Measurements from ENCODE around the gene MFSD1.
"Not testable (repeated sequence)": the region's sequence is repeated elsewhere in the genome, so short reads cannot be mapped to it uniquely, and the experiment has no call there.

Gene MFSD1

GRCh38 chr3:158776531-158776930 is 25.3 kb upstream of the MFSD1 start:
- DNase-seq (ENCODE audit: low read depth), result no peak

DNA sequence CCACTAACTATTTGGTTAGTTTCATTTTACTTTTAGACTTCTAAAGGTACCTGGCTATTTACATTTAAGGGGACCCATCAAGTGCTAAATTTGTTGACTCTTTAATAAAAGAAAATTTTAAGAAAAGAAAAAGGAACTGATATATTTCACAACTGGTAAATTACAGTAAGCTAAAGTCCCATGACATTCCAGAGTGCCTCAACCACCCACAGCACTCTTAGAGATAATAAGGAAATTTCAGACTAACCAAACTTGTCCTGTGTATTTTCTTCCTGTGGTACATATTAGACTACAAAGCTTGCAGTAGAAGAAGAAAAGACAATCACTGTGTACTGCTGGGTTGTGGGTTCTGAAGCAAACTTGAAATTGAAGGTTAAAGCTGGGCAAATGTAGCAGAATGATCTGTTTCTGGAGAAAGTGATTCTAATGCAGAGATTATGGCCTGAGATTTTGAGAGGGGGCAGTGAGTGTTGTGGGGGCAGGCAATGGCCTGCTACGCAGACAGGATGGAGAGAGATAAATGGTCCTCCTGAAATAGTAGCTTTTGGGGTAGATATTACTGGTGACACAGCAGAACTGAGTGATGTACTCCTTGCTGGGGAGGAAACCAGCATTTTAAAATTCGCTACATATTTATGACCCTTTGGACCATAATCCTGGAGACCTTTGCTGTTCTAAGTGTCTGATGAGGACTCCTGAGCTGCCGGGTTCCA is 24.5 kb upstream of the MFSD1 start:
- DNase-seq (ENCODE audit: low read depth), result no peak

DNA sequence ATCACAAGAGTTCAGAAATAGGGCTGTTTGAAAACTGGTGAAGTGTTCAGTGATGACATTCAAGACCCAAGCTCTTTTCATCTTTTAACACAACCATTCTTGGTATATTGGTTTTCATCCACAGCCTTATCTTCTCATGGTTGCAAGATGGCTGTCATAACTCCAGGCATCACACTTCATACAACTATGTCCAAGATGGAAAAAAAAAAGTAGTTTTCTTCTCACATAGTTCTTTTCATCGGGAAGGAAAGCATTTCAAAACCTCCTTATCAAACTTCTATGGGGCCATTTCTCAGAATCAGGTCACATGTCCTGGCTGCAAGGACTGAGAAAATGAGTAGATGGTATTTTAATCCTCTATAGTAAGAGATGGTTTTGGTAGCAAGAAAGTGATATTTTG is 21.1 kb upstream of the MFSD1 start:
- DNase-seq (ENCODE audit: low read depth), result no peak

- DNase-seq (ENCODE audit: low read depth), result no peak
Measured at GRCh38 chr3:158781191-158781590, 20.7 kb upstream of the MFSD1 start.

DNA sequence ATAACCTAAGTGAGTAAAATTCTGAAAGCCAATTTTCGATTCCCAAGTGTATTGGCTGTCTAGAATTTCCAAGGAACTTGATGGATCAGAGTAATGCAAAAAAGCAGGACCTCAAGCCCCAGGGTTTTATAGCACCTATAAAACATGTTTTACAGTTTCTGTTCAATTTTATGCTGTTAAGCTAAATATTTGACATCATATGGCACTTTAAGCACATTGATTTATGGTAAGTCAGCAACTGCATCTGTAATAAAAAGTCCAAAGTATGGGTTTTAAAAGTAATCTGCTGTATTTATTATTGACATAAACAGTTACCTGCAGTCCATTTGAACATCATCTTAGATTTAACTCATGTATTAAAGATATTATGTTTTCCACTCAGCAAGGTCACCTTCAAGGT is 20.0 kb upstream of the MFSD1 start:
- no peak for DNase-seq (ENCODE audit: low read depth)

DNA sequence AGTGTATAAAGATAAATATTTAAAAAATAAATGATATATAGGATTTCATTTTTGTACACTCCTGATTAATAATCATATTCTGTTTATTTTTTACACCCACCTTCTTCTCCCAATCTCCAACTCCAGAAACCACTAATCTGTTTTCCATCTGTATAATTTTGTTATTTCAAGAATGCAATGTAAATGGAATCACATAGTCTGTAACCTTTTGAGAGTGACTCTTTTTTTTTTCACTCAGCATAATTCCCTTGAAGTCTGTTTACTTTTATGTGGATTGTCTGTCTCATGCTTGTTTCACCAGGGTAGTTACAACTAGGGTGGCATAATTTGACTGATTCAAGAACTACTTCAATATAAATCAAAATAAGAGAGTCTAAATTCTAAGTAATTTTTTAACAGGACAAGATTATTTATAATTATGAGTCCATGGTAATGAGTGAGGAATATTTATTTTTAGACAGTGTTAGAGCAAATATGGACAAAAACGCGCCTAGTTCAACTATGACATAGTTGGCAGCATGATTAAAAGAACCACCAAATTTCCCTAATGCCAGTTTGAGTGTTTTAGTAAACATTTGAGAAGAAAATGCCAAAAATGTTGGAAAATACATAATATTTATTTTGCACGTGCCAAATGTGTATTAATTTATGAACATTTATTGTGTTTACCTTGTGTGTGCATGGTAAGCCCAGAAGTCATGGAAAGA is 19.4 kb upstream of the MFSD1 start:
- no peak for DNase-seq (ENCODE audit: low read depth)

DNA sequence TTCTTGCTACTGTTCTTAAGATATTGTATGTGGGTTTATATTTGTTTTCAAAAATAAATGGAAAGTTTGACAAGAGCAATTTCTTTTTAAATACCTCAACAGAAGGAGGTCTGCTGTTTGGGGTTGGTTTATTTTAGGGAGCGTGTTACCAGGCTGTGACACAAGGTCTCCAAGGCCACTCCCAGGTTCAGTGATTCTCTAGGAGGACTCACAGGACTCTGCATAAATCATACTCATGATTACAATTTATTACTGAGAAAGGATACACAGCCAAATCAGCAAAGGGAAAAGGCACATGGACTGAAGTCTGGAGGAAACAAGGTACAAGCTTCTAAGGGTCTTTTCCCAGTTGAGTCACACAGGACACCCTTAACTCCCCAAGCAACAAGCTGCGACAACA is 18.8 kb upstream of the MFSD1 start:
- no peak for DNase-seq (ENCODE audit: low read depth)

GRCh38 chr3:158785972-158786371 is 15.9 kb upstream of the MFSD1 start:
- DNase-seq (ENCODE audit: low read depth), result no peak

DNA sequence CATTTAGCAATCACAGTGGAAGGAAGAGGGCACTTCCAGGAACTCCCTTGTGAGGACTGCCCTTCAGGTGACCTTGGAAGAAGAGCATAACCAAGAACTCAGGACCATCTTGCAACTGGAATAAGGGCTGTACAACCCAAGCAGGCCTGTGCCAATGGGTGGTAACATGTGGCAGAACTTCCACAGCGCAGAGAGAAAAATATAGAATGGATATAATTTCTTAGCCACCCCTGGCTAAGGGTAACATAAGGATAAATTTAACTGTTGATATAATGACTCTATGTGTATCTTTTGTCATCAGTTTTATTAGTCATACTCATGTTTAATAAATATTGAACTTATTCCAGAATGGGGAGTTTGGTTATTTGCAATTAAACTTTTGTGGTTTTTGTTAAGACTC is 13.4 kb upstream of the MFSD1 start:
- DNase-seq (ENCODE audit: low read depth), result no peak

DNA sequence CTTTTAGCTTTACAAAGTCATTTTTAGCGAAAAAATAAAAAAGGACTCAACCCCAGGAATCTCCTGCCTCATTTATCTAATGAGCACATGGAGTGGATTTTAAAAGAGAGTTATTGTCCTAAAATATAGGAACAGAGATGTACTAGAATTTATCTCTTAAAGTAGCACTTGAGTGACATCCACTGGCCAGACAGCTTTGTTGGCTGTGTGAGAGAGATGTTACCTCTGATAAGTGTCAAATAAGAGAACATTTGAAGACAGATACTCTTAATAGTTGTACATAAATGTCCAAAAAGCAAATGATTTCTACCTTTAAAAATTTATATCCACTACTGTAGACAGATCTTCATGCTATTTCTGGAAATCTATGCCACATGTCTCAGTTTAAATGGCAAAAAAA is 12.3 kb upstream of the MFSD1 start:
- DNase-seq (ENCODE audit: low read depth), result no peak

GRCh38 chr3:158790901-158791589 is 10.8 kb upstream of the MFSD1 start:
- no peak for DNase-seq (ENCODE audit: low read depth)

- DNase-seq (ENCODE audit: low read depth), result not testable (repeated sequence)
Measured at GRCh38 chr3:158791590-158791920, 10.3 kb upstream of the MFSD1 start.

DNA sequence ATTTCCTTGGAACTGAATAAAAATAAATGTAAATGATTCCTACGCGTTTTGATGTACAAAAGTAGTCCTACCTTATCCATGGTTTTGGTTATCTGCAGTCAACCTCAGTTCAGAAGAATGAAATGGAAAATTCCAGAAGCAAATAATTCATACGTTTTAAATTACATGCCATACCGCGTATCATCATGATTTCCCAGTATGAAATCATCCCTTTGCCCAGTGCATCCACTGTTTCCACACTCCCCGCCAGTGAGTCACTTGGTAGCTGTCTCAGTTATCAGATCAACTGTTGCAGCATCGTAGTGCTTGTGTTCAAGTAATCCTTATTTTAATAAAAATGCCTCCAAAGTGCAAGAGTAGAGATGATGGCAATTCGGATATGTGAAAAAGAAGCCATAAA is 9.1 kb upstream of the MFSD1 start:
- DNase-seq (ENCODE audit: low read depth), result no peak

DNA sequence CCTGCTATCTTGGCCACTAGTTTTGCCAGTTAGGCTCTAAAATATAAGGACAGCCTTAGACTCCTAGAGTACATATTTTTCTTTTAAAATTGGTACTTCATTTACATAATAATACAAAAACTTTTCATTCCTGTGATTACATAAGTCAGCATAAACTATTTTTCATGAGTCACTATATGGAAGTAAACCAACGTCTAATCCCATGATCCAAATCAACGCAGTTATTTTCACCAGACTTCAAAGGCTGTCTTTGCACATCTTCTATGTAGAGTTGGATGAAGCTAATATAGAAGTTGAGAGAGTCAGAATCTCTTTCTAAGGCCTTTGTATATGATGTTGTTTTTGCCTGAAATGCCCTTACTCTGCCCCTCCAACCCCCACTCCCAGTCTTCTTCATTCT is 7.6 kb upstream of the MFSD1 start:
- no peak for DNase-seq (ENCODE audit: low read depth)

GRCh38 chr3:158794936-158795518 is 6.8 kb upstream of the MFSD1 start:
- no peak for DNase-seq (ENCODE audit: low read depth)

DNA sequence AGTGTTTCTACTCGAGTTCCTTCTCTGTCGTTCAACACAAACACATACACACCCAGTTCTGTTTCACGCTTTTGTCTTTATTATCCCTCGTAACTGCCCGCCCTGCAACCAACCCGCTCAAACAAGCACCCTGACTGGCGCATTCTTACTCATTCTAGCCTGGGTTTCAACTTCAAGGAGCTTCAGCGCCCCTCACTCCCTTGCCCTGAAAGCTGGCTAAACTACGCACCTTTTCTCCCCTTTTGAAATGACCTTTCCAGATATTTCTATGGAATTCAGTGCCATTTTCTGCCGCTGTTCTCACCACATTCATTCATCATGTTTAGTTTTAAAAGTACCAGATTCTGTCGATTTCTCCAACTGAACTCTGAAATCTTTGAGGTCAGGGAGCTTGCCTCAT is 653 bp upstream of the MFSD1 start:
- no peak for DNase-seq (ENCODE audit: low read depth)

DNA sequence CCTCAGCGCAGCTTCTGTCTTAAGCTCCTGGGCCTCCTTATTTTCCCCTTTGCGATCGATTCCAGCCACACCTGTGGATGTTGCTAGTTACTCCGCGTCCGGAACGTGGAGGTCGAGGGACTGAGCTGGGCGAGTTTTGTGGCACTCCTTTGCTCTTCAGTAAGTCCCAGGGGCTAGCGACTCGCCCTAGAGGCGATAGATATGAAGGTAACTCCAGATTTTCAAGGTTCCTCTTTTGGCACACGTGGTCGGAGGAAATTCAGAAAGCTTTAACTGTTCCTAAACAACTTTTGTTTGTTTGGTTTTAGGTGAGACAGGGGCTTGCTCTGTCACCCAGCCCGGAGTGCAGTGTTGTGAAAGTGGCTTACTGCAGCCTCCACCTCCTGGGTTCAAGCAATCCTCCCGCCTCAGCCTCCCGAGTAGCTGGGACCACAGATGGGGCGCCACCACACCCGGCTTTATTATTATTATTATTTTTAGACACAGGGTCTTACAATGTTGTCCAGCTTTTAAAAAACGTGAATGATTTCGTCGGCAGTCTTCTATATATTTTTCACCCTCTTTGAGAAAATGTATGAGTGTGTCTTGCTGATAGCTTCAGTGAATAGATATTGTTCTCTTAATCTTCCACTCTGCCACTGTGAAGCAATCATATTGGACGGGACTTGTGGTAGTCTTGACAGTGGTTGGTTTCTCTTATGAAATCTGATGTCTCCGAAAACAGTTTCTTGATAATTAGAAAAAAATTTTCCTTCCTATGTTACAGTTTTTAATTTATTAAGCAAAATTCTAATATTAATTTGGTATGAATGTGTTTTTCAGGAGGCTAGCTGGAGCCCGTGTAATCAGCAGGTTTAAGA is 785 bp downstream of the MFSD1 start:
- DNase-seq (ENCODE audit: low read depth), result no peak

DNA sequence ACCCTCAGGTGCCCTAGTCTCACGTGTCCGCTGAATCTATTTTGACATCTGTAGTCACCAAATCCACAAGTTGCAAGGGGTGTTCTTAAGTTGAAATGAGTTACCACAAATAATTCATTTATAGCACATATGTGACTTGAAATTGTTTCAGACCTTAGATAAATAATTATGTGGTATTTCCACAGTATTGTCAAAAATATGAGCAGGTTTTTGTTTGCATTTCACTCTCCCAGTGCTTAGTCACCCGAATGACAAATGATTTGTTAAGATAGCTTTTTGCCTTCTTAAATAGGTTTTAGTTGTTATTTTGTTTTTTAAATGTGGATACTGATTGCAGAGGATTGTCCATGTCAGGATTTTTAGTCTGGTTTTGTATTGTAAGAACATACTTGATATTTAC is 2.6 kb downstream of the MFSD1 start:
- no peak for DNase-seq (ENCODE audit: low read depth)

DNA sequence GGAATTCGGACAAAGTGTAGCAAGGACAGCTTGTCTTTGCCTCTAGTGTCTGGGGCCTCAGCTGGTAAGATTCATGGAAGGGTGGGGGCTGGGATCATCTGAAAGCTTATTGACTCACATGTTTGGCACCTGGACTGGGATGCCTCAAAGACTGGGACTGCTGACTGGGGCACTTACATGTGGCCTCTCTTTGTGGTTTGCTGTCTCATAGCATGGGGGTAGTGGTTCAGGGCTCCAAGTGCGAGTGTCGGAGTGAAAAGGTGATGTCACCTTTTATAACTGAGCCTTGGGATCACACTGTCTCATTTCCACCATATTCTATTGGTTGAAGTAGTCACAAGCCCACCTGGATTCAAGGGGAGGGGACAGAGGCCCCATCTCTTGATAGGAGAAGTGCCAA is 6.8 kb downstream of the MFSD1 start:
- no peak for DNase-seq (ENCODE audit: low read depth)

DNA sequence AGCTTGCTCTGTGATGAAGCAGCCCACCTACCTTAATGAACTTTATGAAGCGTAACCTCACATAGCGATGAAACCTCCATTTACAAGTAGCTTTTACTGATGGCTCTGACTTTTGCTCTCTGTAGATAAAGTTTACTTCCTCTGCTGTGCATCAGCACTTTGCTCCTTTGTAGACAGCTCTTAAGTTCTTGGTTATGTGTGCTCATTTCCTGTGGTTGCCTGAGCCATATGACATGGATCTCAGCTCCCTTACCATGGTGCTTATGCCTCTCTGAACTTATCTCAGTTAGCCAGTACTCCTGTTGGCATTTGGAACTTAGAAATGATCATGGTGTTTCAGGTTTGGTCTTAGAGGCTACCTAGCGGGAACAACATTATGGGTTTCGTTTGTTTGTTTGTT is 7.8 kb downstream of the MFSD1 start:
- DNase-seq (ENCODE audit: low read depth), result no peak

DNA sequence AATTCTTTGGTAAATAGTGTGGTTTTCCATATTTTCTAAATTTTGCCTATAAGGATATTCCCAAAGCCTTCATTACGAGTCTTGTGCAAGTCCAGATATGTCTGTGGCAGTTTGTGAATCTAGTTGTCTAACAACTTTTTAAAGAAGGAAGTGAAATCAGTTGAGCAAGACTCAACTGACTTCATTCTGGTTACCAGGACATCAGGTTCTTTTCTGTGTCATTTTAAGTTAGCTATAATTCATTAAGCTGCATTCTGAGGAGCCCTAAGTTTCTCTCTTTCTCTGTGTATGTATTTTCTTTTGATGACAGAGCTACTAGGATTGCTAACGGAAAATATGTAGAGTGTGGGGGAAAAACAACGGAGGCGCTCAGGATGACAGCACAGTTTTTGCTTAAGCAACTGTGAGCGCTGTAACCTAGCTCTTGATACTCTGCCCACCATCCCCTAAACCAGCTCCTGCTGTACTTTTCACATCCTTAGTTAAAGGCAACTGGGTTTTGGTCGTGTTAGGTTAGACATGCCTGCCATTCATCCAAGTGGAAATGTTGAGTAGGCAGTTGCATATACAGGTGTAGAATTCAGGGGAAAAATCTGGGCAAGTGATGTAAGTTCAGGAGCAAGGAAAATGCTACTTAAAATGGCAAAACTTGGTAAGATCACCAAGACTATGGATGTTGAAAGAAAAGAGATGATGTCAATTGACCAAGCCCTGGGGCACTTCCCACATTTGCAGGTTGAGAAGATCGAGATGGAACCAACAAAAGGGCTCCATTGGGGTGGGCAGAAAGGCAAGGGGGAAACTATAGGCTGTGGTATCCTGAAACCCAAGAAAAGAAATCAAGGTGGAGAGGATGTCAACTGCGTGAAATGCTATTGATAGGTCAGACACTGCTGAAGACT is 9.2 kb downstream of the MFSD1 start:
- no peak for DNase-seq (ENCODE audit: low read depth)

All from stimulated activated CD8-positive, alpha-beta memory T cell treated with anti-CD3 and anti-CD28 coated beads, Interleukin-15, amount 100 ng/mL, for 1 hour (primary cell).